H1 (cell line): ENCODE results near the gene ABHD16A. TPM values are rescaled to one million over a fixed set of nuclear protein-coding genes. Genes with fewer than 3 reads are reported as not detected.

ENCODE experiments used
- ATF3 ChIP-seq: IDR thresholded peaks from 2 replicates; pipeline ENCODE4 v1.6.1; 2011; ENCODE audit warnings: low read depth, mild to moderate bottlenecking, low read length; ENCODE audit not compliant: insufficient read depth
- BACH1 ChIP-seq: IDR thresholded peaks from 2 replicates; pipeline ENCODE4 v1.6.1; 2012; ENCODE audit warnings: low read length, improper control_type of control experiment
- CREB1 ChIP-seq: IDR thresholded peaks from 2 replicates; pipeline ENCODE4 v1.6.1; 2012; ENCODE audit warnings: inconsistent platforms
- JUND ChIP-seq: IDR thresholded peaks from 2 replicates; pipeline ENCODE4 v1.6.1; 2011; ENCODE audit warnings: mild to moderate bottlenecking, improper control_type of control experiment, low read length
- POLR2AphosphoS5 ChIP-seq: IDR thresholded peaks from 2 replicates; pipeline ENCODE4 v1.6.1; 2011; ENCODE audit warnings: low read depth, low read length
- RBBP5 ChIP-seq: IDR thresholded peaks from 2 replicates; pipeline ENCODE4 v1.7.1; 2012; ENCODE audit warnings: low read depth, mild to moderate bottlenecking, inconsistent platforms, low read length, moderate library complexity, borderline replicate concordance
- RXRA ChIP-seq: IDR thresholded peaks from 2 replicates; pipeline ENCODE4 v1.6.1; 2011; ENCODE audit warnings: low read depth, mild to moderate bottlenecking, low read length, moderate library complexity; ENCODE audit not compliant: insufficient read depth
- SUZ12 ChIP-seq: fragments of 200-600 bp; sonication (generic); IDR thresholded peaks from 2 replicates; pipeline ENCODE4 v1.6.1; 2012; ENCODE audit warnings: mild to moderate bottlenecking, inconsistent platforms, low read length, moderate library complexity, mixed read lengths
- TBP ChIP-seq: IDR thresholded peaks from 2 replicates; pipeline ENCODE4 v1.6.1; 2011; ENCODE audit warnings: low read depth, low read length, improper control_type of control experiment
- YY1 ChIP-seq: IDR thresholded peaks from 2 replicates; pipeline ENCODE4 v1.6.1; 2011; ENCODE audit warnings: low read depth, mild to moderate bottlenecking, low read length
- polyA plus RNA-seq, 7 experiments: library from polyadenylated mRNA; depleted of rRNA in 3 of 7; stranded (reverse) in 5 of 7; unstranded in 2 of 7; fragments of >200 nt in 5 of 7; fragments of 200-250 nt in 2 of 7; gene quantifications; 1 replicate in 5 of 7; 2 replicates in 1 of 7; 4 replicates in 1 of 7; pipeline versions ENCODE4 v1.2.1 to v1.2.3, GENCODE V29; 2011 to 2013; ENCODE audit warnings: missing spikeins in 2 of 7, mixed read lengths in 2 of 7
- total RNA-seq: library from RNA; stranded (reverse); fragmentation: NEBNext Ultra II Directional; extraction: Animal tissue kit (Norgen Biotek cat#: 25700); gene quantifications from 2 replicates; pipeline ENCODE4 v1.2.1, GENCODE V29; 2021

Gene ABHD16A
- total and polyA plus RNA-seq, 2 of the 8 experiments (the other 6 are each of a cell fraction or from before 2014, with no cell fraction given), result 32.9 to 40.2 TPM

- TF ChIP-seq JUND (no peak), YY1 (no peak), CREB1 (no peak), SUZ12 (no peak), POLR2AphosphoS5 (no peak), ATF3 (no peak), RXRA (no peak), BACH1 (no peak), TBP (no peak), RBBP5 (no peak)
Observed at GRCh38 chr6:31692886-31693285, 10.2 kb downstream of the ABHD16A start (continued).
